Measurements from ENCODE around the gene NTN1. TPM values are rescaled to one million over a fixed set of nuclear protein-coding genes. Genes with fewer than 3 reads are reported as not detected.

NTN1 gene
- polyA plus RNA-seq, 1 donor from 2014 or later: 16.2 TPM

DNA sequence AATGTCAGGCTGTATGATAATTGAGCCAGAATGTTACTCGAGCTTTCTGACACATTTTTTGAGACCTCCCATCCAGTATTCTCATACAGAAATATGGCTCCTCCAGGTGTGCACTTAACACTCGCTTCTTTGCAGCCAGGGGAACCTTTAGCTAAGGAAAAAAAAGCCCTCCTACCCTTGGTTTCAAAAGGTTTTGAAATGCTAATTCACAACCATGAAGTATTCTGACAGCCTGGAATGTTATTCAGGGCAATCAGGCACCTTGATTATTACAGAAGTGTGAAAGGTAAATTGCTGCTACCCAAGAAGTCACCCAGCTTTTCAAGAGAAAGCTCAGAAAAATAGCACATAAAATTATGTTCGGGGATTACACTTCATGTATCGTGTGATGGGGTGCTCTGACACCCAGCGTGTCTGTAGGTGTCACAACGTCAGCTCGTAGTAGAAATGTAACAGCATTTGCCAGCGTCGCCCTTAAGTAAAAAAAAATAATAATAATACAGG is 41.1 kb downstream of the NTN1 start:
- Histone ChIP-seq H3K27me3 (ENCODE audit: insufficient read depth, low read depth, low read length) (no peaks in the 10 kb centered on the region), H3K9me3 (ENCODE audit: low read length) (no peaks in the 10 kb centered on the region), H3K4me2 (ENCODE audit: low read length) (peak overlapping the region; percentile 35), H4K20me1 (ENCODE audit: insufficient read depth) (no peaks in the 10 kb centered on the region), H3K79me2 (replicated peaks; ENCODE audit: insufficient read depth, low read length) (no peaks in the 10 kb centered on the region), H2AFZ (ENCODE audit: low read depth, low read length) (no peak overlapping the region), H3K36me3 (ENCODE audit: insufficient read depth, low read length) (no peaks in the 10 kb centered on the region), H3K9me2 (ENCODE audit: insufficient read depth, low read length) (no peaks in the 10 kb centered on the region), H3K9ac (ENCODE audit: low read length) (peak overlapping the region; percentile 55), H3K4me3 (ENCODE audit: low read length) (peak overlapping the region; percentile 49), H3K27ac (ENCODE audit: low read length) (peak overlapping the region; percentile 88), H3F3A (ENCODE audit: insufficient read depth, low read length, poor library complexity, severe bottlenecking) (peaks cover 5% of the 10 kb centered on the region)
- peak; percentile 95 for TF ChIP-seq EP300 (conservative IDR thresholded peaks at IDR 0.05; ENCODE audit: poor library complexity, severe bottlenecking)
- TF ChIP-seq RAD21 (conservative IDR thresholded peaks at IDR 0.05): peak; percentile 44
- TF ChIP-seq MXI1 (conservative IDR thresholded peaks at IDR 0.05; ENCODE audit: poor library complexity, severe bottlenecking): no peak
- TF ChIP-seq POLR2AphosphoS5 (IDR thresholded peaks at IDR 0.05): no peak
- TF ChIP-seq, protein P1, sequence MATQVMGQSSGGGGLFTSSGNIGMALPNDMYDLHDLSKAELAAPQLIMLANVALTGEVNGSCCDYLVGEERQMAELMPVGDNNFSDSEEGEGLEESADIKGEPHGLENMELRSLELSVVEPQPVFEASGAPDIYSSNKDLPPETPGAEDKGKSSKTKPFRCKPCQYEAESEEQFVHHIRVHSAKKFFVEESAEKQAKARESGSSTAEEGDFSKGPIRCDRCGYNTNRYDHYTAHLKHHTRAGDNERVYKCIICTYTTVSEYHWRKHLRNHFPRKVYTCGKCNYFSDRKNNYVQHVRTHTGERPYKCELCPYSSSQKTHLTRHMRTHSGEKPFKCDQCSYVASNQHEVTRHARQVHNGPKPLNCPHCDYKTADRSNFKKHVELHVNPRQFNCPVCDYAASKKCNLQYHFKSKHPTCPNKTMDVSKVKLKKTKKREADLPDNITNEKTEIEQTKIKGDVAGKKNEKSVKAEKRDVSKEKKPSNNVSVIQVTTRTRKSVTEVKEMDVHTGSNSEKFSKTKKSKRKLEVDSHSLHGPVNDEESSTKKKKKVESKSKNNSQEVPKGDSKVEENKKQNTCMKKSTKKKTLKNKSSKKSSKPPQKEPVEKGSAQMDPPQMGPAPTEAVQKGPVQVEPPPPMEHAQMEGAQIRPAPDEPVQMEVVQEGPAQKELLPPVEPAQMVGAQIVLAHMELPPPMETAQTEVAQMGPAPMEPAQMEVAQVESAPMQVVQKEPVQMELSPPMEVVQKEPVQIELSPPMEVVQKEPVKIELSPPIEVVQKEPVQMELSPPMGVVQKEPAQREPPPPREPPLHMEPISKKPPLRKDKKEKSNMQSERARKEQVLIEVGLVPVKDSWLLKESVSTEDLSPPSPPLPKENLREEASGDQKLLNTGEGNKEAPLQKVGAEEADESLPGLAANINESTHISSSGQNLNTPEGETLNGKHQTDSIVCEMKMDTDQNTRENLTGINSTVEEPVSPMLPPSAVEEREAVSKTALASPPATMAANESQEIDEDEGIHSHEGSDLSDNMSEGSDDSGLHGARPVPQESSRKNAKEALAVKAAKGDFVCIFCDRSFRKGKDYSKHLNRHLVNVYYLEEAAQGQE (IDR thresholded peaks at IDR 0.05; ENCODE audit: borderline replicate concordance): peak; percentile 44
- no peak for TF ChIP-seq EZH2 (IDR thresholded peaks at IDR 0.05; ENCODE audit: borderline replicate concordance, insufficient read depth, low read length, poor library complexity, severe bottlenecking)

DNA sequence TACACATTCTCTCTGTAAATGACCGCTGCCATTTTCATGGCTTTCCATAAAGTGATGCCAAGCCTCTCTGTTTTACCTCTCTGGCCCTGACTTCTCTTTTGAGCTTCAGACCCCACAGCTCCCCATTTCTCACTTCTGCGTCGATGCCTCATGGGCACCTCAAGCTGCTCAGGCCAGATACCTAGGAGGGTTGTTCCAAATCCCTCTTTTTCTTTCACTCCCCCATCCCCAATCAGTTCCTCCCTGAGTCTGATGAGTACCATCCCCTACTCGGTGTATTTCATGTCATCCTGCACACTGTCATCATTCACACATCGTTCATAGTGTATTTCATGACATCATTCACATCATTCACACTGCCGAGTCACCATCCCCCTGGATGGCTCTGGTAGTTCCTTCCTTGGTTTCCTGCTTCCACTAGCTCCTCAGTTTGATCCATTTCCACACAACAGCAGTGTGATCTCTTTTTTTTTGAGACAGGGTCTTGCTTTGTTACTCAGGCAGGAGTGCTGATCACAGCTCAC is 43.1 kb downstream of the NTN1 start:
- H3K27me3 ChIP-seq (ENCODE audit: insufficient read depth, low read depth, low read length): no peaks in the 10 kb centered on the region
- no peak for TF ChIP-seq MXI1 (conservative IDR thresholded peaks at IDR 0.05; ENCODE audit: poor library complexity, severe bottlenecking)
- no peak for TF ChIP-seq RAD21 (conservative IDR thresholded peaks at IDR 0.05)
- TF ChIP-seq, protein P1 (IDR thresholded peaks at IDR 0.05; ENCODE audit: borderline replicate concordance): no peak
- TF ChIP-seq TAF1 (IDR thresholded peaks at IDR 0.05; ENCODE audit: low read depth): no peak
- no peak for TF ChIP-seq EP300 (conservative IDR thresholded peaks at IDR 0.05; ENCODE audit: poor library complexity, severe bottlenecking)
- no peak for TF ChIP-seq POLR2AphosphoS5 (IDR thresholded peaks at IDR 0.05)
- TF ChIP-seq, protein P2, sequence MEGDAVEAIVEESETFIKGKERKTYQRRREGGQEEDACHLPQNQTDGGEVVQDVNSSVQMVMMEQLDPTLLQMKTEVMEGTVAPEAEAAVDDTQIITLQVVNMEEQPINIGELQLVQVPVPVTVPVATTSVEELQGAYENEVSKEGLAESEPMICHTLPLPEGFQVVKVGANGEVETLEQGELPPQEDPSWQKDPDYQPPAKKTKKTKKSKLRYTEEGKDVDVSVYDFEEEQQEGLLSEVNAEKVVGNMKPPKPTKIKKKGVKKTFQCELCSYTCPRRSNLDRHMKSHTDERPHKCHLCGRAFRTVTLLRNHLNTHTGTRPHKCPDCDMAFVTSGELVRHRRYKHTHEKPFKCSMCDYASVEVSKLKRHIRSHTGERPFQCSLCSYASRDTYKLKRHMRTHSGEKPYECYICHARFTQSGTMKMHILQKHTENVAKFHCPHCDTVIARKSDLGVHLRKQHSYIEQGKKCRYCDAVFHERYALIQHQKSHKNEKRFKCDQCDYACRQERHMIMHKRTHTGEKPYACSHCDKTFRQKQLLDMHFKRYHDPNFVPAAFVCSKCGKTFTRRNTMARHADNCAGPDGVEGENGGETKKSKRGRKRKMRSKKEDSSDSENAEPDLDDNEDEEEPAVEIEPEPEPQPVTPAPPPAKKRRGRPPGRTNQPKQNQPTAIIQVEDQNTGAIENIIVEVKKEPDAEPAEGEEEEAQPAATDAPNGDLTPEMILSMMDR (IDR thresholded peaks at IDR 0.05; ENCODE audit: poor library complexity, severe bottlenecking): no peak
- no peak for TF ChIP-seq SMC3 (conservative IDR thresholded peaks at IDR 0.05; ENCODE audit: poor library complexity)
- TF ChIP-seq EZH2 (IDR thresholded peaks at IDR 0.05; ENCODE audit: borderline replicate concordance, insufficient read depth, low read length, poor library complexity, severe bottlenecking): no peak

More for the DNA sequence above, 43.1 kb downstream of the NTN1 start:
- Histone ChIP-seq H3K9ac (ENCODE audit: low read length) (no peak overlapping the region), H3K36me3 (ENCODE audit: insufficient read depth, low read length) (no peaks in the 10 kb centered on the region), H3K27ac (ENCODE audit: low read length) (peak overlapping the region; percentile 32), H3F3A (ENCODE audit: insufficient read depth, low read length, poor library complexity, severe bottlenecking) (peaks cover 5% of the 10 kb centered on the region), H2AFZ (ENCODE audit: low read depth, low read length) (no peak overlapping the region), H3K79me2 (replicated peaks; ENCODE audit: insufficient read depth, low read length) (no peaks in the 10 kb centered on the region), H4K20me1 (ENCODE audit: insufficient read depth) (no peaks in the 10 kb centered on the region), H3K9me3 (ENCODE audit: low read length) (no peaks in the 10 kb centered on the region), H3K4me3 (ENCODE audit: low read length) (no peak overlapping the region), H3K4me2 (ENCODE audit: low read length) (no peak overlapping the region), H3K9me2 (ENCODE audit: insufficient read depth, low read length) (no peaks in the 10 kb centered on the region)

Data from neural cell (in vitro differentiated cells).